A549 treated with dexamethasone at 1 μM for 4 hours (cell line): Measurements from ENCODE around the gene SNF8. TPM values are rescaled to one million over a fixed set of nuclear protein-coding genes. Genes with fewer than 3 reads are reported as not detected.

Source experiments
- total RNA-seq: library from RNA; stranded (reverse); fragments of 200-300 nt; extraction: Qiagen RNA extraction; gene quantifications from 5 replicates; pipeline ENCODE4 v1.2.3, GENCODE V29; 2022

Gene SNF8
- 282 to 307 TPM (median 283 TPM) in 5 replicates for total RNA-seq

GRCh38 chr17:48944515-48945260 lies at the start of gene SNF8:
SNF8 (minus strand) TSS chr17:48944842; CDS start chr17:48944734, 108 bp downstream.

GRCh38 chr17:48908047-48908843 lies 36.4 kb downstream of the SNF8 start, which contains the start of gene UBE2Z:
UBE2Z (plus strand) TSS chr17:48908407; CDS start chr17:48908504, 97 bp downstream.

Other genes with a start within 250 kb of the SNF8 start
- gene PRAC1, start 222.3 kb downstream of the SNF8 start, total RNA-seq = not detected in 5 replicates
- gene PRAC2, start 221.7 kb downstream of the SNF8 start, total RNA-seq = not detected in 5 replicates
- gene HOXB13, start 216.1 kb downstream of the SNF8 start, total RNA-seq = 1.6 to 2.3 TPM (median 2.0 TPM) in 5 replicates
- gene TTLL6, start 127.6 kb downstream of the SNF8 start, total RNA-seq = 0.56 to 1.1 TPM (median 0.70 TPM) in 5 replicates
- 76.5 to 92.9 TPM (median 91.9 TPM) in 5 replicates for gene CALCOCO2, start 113.8 kb downstream of the SNF8 start, total RNA-seq
- gene ATP5MC1, start 52.1 kb downstream of the SNF8 start, total RNA-seq = 449 to 777 TPM (median 534 TPM) in 5 replicates
- 117 to 131 TPM (median 125 TPM) in 5 replicates for gene UBE2Z, start 36.4 kb downstream of the SNF8 start, total RNA-seq
- gene GIP, start 23.8 kb upstream of the SNF8 start, total RNA-seq = 3.5 to 5.6 TPM (median 4.5 TPM) in 5 replicates
- gene IGF2BP1, start 52.5 kb upstream of the SNF8 start, total RNA-seq = 49.8 to 95.2 TPM (median 92.0 TPM) in 5 replicates
- gene B4GALNT2, start 187.9 kb upstream of the SNF8 start, total RNA-seq = 0.36 to 0.52 TPM (median 0.38 TPM) in 5 replicates